Fibroblast of lung (primary cell): ENCODE data around the gene IL32. TPM values are rescaled to one million over a fixed set of nuclear protein-coding genes. Genes with fewer than 3 reads are reported as not detected.
A peak's percentile ranks its signal among the peaks of the same experiment; 100 is the strongest.

Experiments used
- DNase-seq, 2 donors: peaks; one replicate each; pipeline versions ENCODE4 v3.0.0 to v3.0.0-alpha.2; 2010; ENCODE audit warnings: low read depth in 2 of 2
- H2AFZ ChIP-seq: 2 replicates; pipeline ENCODE4 v1.5.1; 2012; ENCODE audit warnings: low read length, control low read depth, inconsistent platforms
- H3K27ac ChIP-seq: 2 replicates; pipeline ENCODE4 v1.5.1; 2011; ENCODE audit warnings: low read length, control low read depth; ENCODE audit not compliant: insufficient read depth
- H3K27me3 ChIP-seq: 2 replicates; pipeline ENCODE4 v1.5.1; 2011; ENCODE audit warnings: mild to moderate bottlenecking, low read length; ENCODE audit not compliant: control insufficient read depth, insufficient read depth
- H3K36me3 ChIP-seq: 2 replicates; pipeline ENCODE4 v1.5.1; 2011; ENCODE audit warnings: low read length; ENCODE audit not compliant: control insufficient read depth, insufficient read depth
- H3K4me1 ChIP-seq: 2 replicates; pipeline ENCODE4 v1.5.1; 2011; ENCODE audit warnings: low read length; ENCODE audit not compliant: control insufficient read depth, insufficient read depth; ENCODE audit errors: extremely low read depth
- H3K4me2 ChIP-seq: 2 replicates; pipeline ENCODE4 v1.5.1; 2011; ENCODE audit warnings: low read length, control low read depth; ENCODE audit not compliant: insufficient read depth; ENCODE audit errors: extremely low read depth
- H3K4me3 ChIP-seq, 4 experiments: fragments of 200-600 bp in 1 of 4; sonication (generic) in 1 of 4; replicated peaks in 1 of 4; 2 replicates each; pipeline ENCODE4 v1.5.1; 2011 to 2016; ENCODE audit warnings: low read length in 4 of 4, low read depth in 3 of 4, mild to moderate bottlenecking in 3 of 4, control low read depth in 2 of 4, inconsistent platforms in 1 of 4, mixed read lengths in 1 of 4; ENCODE audit not compliant: insufficient read depth in 1 of 4; ENCODE audit errors: control extremely low read depth in 1 of 4
- H3K79me2 ChIP-seq: 2 replicates; pipeline ENCODE4 v1.5.1; 2012; ENCODE audit warnings: mild to moderate bottlenecking, low read length, inconsistent platforms; ENCODE audit not compliant: control insufficient read depth, insufficient read depth
- H3K9ac ChIP-seq: 2 replicates; pipeline ENCODE4 v1.5.1; 2011; ENCODE audit warnings: mild to moderate bottlenecking, low read length, control low read depth; ENCODE audit not compliant: insufficient read depth
- H3K9me3 ChIP-seq: 2 replicates; pipeline ENCODE4 v1.5.1; 2012; ENCODE audit warnings: low read depth, low read length; ENCODE audit not compliant: control insufficient read depth, insufficient read depth
- H4K20me1 ChIP-seq: 2 replicates; pipeline ENCODE4 v1.5.1; 2011; ENCODE audit warnings: low read length; ENCODE audit not compliant: control insufficient read depth, insufficient read depth; ENCODE audit errors: extremely low read depth
- CTCF ChIP-seq, 2 donors: IDR thresholded peaks in 1 of 2; conservative IDR thresholded peaks in 1 of 2; 1 replicate in 1 of 2; 2 replicates in 1 of 2; pipeline ENCODE4 v1.5.1; 2011 to 2012; ENCODE audit warnings: low read length in 2 of 2, control low read depth in 1 of 2, inconsistent platforms in 1 of 2, low read depth in 1 of 2, mild to moderate bottlenecking in 1 of 2
- EZH2 ChIP-seq: IDR thresholded peaks from 2 replicates; pipeline ENCODE4 v1.5.1; 2012; ENCODE audit warnings: low read length, control low read depth, mild to moderate bottlenecking; ENCODE audit errors: missing control alignments
- polyA plus RNA-seq, 2 donors: library from polyadenylated mRNA; depleted of rRNA in 1 of 2; stranded (reverse) in 1 of 2; unstranded in 1 of 2; fragments of >200 nt; gene quantifications; 2 replicates each; pipeline ENCODE4 v1.2.1, GENCODE V29; 2011 to 2012; ENCODE audit warnings: missing spikeins in 1 of 2
- total RNA-seq: library from RNA; depleted of rRNA; stranded (reverse); fragments of >200 nt; gene quantifications from 2 replicates; pipeline ENCODE4 v1.2.1, GENCODE V29; 2014

The IL32 gene
- total and polyA plus RNA-seq, 2 donors (not counting 1 experiment from before 2014, with no cell fraction given) = 4.1 to 5.1 TPM

- no peaks in the 10 kb centered on the region for H4K20me1 ChIP-seq
- TF ChIP-seq EZH2 (no peak), CTCF (conservative IDR thresholded peaks at IDR 0.05 in 1 of 2, IDR thresholded peaks at IDR 0.05 in 1 of 2; ENCODE audit: low read depth in 1 of 2, low read length in 2 of 2) (no peak)
- no peaks in the 10 kb centered on the region for H3K9me3 ChIP-seq
- no peak overlapping the region for H2AFZ ChIP-seq
- no peaks in the 10 kb centered on the region for H3K79me2 ChIP-seq
- no peak overlapping the region for H3K9ac ChIP-seq
- H3K27ac ChIP-seq = no peak overlapping the region
- H3K4me2 ChIP-seq = no peak overlapping the region
- H3K4me1 ChIP-seq = no peaks in the 10 kb centered on the region
- H3K36me3 ChIP-seq = no peaks in the 10 kb centered on the region
- H3K4me3 ChIP-seq = no peak overlapping the region
- no peak for DNase-seq
- H3K27me3 ChIP-seq = no peaks in the 10 kb centered on the region
These were observed 21.3 kb downstream of the IL32 start for GRCh38 chr16:3086596-3087242.

- no peak overlapping the region for H3K4me3 ChIP-seq
- H4K20me1 ChIP-seq = no peaks in the 10 kb centered on the region
- no peaks in the 10 kb centered on the region for H3K4me1 ChIP-seq
- H3K9me3 ChIP-seq = no peaks in the 10 kb centered on the region
- no peak overlapping the region for H2AFZ ChIP-seq
- no peak overlapping the region for H3K27ac ChIP-seq
- no peaks in the 10 kb centered on the region for H3K36me3 ChIP-seq
- DNase-seq = no peak
- peaks cover 4% of the 10 kb centered on the region for H3K27me3 ChIP-seq
- TF ChIP-seq EZH2 = no peak
- peak in 1 of 2 donors; percentile 30 for TF ChIP-seq CTCF (conservative IDR thresholded peaks at IDR 0.05 in 1 of 2, IDR thresholded peaks at IDR 0.05 in 1 of 2; ENCODE audit: low read depth in 1 of 2, low read length in 2 of 2)
- no peak overlapping the region for H3K4me2 ChIP-seq
- no peaks in the 10 kb centered on the region for H3K79me2 ChIP-seq
- H3K9ac ChIP-seq = no peak overlapping the region
These were observed 22.1 kb downstream of the IL32 start for GRCh38 chr16:3087243-3088235.

- H3K9ac ChIP-seq = no peak overlapping the region
- TF ChIP-seq CTCF (conservative IDR thresholded peaks at IDR 0.05 in 1 of 2, IDR thresholded peaks at IDR 0.05 in 1 of 2; ENCODE audit: low read depth in 1 of 2, low read length in 2 of 2) = no peak
- no peaks in the 10 kb centered on the region for H3K36me3 ChIP-seq
- no peak overlapping the region for H3K4me2 ChIP-seq
- H2AFZ ChIP-seq = no peak overlapping the region
- no peak overlapping the region for H3K27ac ChIP-seq
- H3K4me1 ChIP-seq = no peaks in the 10 kb centered on the region
- no peaks in the 10 kb centered on the region for H3K79me2 ChIP-seq
- H4K20me1 ChIP-seq = no peaks in the 10 kb centered on the region
- H3K27me3 ChIP-seq = peaks cover 8% of the 10 kb centered on the region
- no peak for DNase-seq
- no peaks in the 10 kb centered on the region for H3K9me3 ChIP-seq
- no peak overlapping the region for H3K4me3 ChIP-seq
These were observed 23.0 kb downstream of the IL32 start for GRCh38 chr16:3088450-3088849.
